GM19397 (cell line): Measurements from ENCODE around the gene PIEZO1.

Experiments used
- ATAC-seq: cut with Tn5 transposase; IDR thresholded peaks from one replicate; pipeline ENCODE4 v1.9.1; 2021; ENCODE audit warnings: mild to moderate bottlenecking, moderate library complexity; ENCODE audit not compliant: unreplicated experiment

PIEZO1 gene

GRCh38 chr16:88817785-88818574 lies 33.0 kb upstream of the PIEZO1 start:
- ATAC-seq, result no peak

- ATAC-seq, result no peak
Measured at GRCh38 chr16:88816736-88817535, 31.9 kb upstream of the PIEZO1 start.

GRCh38 chr16:88815901-88816589 lies 31.0 kb upstream of the PIEZO1 start:
- ATAC-seq, result no peak

- no peak for ATAC-seq
Measured at GRCh38 chr16:88815227-88815626, 30.2 kb upstream of the PIEZO1 start.

- no peak for ATAC-seq
Measured at GRCh38 chr16:88814144-88814502, 29.1 kb upstream of the PIEZO1 start.

- ATAC-seq, result no peak
Measured at GRCh38 chr16:88813269-88814143, 28.5 kb upstream of the PIEZO1 start.

- ATAC-seq, result no peak
Measured at GRCh38 chr16:88812513-88813268, 27.7 kb upstream of the PIEZO1 start.

GRCh38 chr16:88811769-88812512 lies 26.9 kb upstream of the PIEZO1 start, which contains the start of gene APRT:
Gene APRT (minus strand): TSS chr16:88811928. CDS start chr16:88811899, 29 bp downstream.
- peak; percentile 75 for ATAC-seq

GRCh38 chr16:88810912-88811768 lies 26.1 kb upstream of the PIEZO1 start:
- ATAC-seq, result peak; percentile 42

GRCh38 chr16:88810166-88810911 lies 25.3 kb upstream of the PIEZO1 start:
- no peak for ATAC-seq

- no peak for ATAC-seq
Measured at GRCh38 chr16:88809676-88810165, 24.7 kb upstream of the PIEZO1 start.

- ATAC-seq, result no peak
Measured at GRCh38 chr16:88809068-88809675, 24.2 kb upstream of the PIEZO1 start.

- ATAC-seq, result no peak
Measured at GRCh38 chr16:88807626-88808453, 22.8 kb upstream of the PIEZO1 start.

GRCh38 chr16:88807142-88807625 lies 22.2 kb upstream of the PIEZO1 start:
- no peak for ATAC-seq

GRCh38 chr16:88806491-88807111 lies 21.6 kb upstream of the PIEZO1 start:
- no peak for ATAC-seq
